22Rv1 (cell line): ENCODE measurements around the gene FAM107B.

Experiments used
- H3K27ac ChIP-seq: fragments of 450-650 bp; 2 replicates; pipeline ENCODE4 v1.5.1; 2017
- ZFX ChIP-seq: fragments of 450-650 bp; IDR thresholded peaks from 2 replicates; pipeline ENCODE4 v1.6.1; 2017; ENCODE audit warnings: antibody characterized with exemption, borderline replicate concordance
- TF ChIP-seq, protein P1 (sequence below): fragments of 450-650 bp; IDR thresholded peaks from 2 replicates; pipeline ENCODE4 v1.5.1; 2017; ENCODE audit warnings: mild to moderate bottlenecking

The FAM107B gene

GRCh38 chr10:14681305-14681704, 93.4 kb downstream of the FAM107B start:
- TF ChIP-seq, protein P1, sequence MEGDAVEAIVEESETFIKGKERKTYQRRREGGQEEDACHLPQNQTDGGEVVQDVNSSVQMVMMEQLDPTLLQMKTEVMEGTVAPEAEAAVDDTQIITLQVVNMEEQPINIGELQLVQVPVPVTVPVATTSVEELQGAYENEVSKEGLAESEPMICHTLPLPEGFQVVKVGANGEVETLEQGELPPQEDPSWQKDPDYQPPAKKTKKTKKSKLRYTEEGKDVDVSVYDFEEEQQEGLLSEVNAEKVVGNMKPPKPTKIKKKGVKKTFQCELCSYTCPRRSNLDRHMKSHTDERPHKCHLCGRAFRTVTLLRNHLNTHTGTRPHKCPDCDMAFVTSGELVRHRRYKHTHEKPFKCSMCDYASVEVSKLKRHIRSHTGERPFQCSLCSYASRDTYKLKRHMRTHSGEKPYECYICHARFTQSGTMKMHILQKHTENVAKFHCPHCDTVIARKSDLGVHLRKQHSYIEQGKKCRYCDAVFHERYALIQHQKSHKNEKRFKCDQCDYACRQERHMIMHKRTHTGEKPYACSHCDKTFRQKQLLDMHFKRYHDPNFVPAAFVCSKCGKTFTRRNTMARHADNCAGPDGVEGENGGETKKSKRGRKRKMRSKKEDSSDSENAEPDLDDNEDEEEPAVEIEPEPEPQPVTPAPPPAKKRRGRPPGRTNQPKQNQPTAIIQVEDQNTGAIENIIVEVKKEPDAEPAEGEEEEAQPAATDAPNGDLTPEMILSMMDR = no peak
- no peak for TF ChIP-seq ZFX
- no peak overlapping the region for H3K27ac ChIP-seq

- no peak overlapping the region for H3K27ac ChIP-seq
- no peak for TF ChIP-seq ZFX
- TF ChIP-seq, protein P1 = no peak
These were observed 96.1 kb downstream of the FAM107B start for GRCh38 chr10:14678637-14679036.

DNA sequence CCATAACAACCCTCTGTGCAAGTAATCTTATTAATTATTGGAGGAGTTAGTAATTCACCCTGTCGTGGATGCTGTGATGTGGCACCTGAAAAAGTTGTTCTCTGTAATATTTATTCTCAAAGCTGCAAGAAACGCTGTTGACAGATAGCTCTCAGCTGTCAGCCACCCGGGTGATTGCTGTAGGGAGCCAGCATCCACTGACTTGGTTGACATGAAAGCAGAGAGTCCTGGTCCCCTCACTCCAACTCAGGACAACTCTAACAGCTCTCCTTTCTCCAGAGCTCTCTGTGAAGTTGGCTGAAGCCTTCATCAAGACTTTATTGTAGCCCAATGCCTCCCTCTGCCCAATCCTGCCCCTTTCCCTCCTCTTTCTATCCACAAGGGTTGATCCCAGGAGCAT, 98.0 kb downstream of the FAM107B start:
- TF ChIP-seq, protein P1 = no peak
- no peak for TF ChIP-seq ZFX
- H3K27ac ChIP-seq = no peak overlapping the region

- peak overlapping the region; percentile 67 for H3K27ac ChIP-seq
These were observed 100.2 kb downstream of the FAM107B start for GRCh38 chr10:14674376-14675050.

GRCh38 chr10:14673189-14673861, 101.4 kb downstream of the FAM107B start:
- peak overlapping the region; percentile 67 for H3K27ac ChIP-seq
- TF ChIP-seq, protein P1 = no peak
- TF ChIP-seq ZFX = no peak

More at GRCh38 chr10:14674376-14675050, 100.2 kb downstream of the FAM107B start:
- TF ChIP-seq, protein P1 = no peak
- no peak for TF ChIP-seq ZFX

DNA sequence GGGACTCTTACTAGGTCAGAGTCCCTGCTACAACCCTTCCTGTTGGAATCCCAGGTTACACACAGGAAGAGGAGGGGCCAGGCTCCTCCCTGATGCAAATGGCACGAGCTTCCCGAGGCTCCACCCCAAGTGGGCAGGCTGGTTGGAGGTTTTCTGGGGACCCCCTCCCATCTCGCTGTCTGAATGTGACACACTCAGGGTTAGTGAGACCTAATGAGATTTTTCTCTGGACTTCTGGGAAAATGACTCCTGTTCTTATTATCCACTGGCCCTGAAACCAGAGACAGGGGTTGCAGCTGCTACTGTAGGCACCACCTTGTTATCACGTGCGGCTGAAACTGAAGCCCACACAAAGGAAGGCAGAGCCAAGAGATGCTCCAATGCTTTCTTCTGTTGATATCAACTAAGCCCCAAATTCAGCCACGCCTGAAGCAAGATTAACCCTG, 103.3 kb downstream of the FAM107B start:
- no peak for TF ChIP-seq ZFX
- TF ChIP-seq, protein P1 = no peak
- no peak overlapping the region for H3K27ac ChIP-seq
